CD4-positive, alpha-beta T cell treated with Interleukin-6 for 4 hours (primary cell): ENCODE measurements around the gene C13orf42.
A peak's percentile ranks its signal among the peaks of the same experiment; 100 is the strongest.

ENCODE experiments used
- DNase-seq: peaks from one replicate; pipeline ENCODE4 v3.0.0-alpha.2; 2020; ENCODE audit warnings: mixed read lengths

C13orf42 gene

GRCh38 chr13:51111174-51111573, at the start of gene C13orf42:
Gene C13orf42, minus strand, starts transcription at chr13:51111274. Its CDS starts 65 bp downstream, at chr13:51111209.
- no peak for DNase-seq

- no peak for DNase-seq
Observed at GRCh38 chr13:51158880-51159518, 47.9 kb upstream of the C13orf42 start.

GRCh38 chr13:51158365-51158764, 47.3 kb upstream of the C13orf42 start:
- DNase-seq = no peak

- DNase-seq = no peak
Observed at GRCh38 chr13:51156648-51157047, 45.6 kb upstream of the C13orf42 start.

- no peak for DNase-seq
Observed at GRCh38 chr13:51155776-51156515, 44.9 kb upstream of the C13orf42 start.

- no peak for DNase-seq
Observed at GRCh38 chr13:51155161-51155560, 44.1 kb upstream of the C13orf42 start.

GRCh38 chr13:51154029-51154555, 43.0 kb upstream of the C13orf42 start:
- DNase-seq = no peak

- DNase-seq = no peak
Observed at GRCh38 chr13:51153527-51153926, 42.5 kb upstream of the C13orf42 start.

GRCh38 chr13:51152701-51153100, 41.6 kb upstream of the C13orf42 start:
- DNase-seq = no peak

GRCh38 chr13:51151463-51151862, 40.4 kb upstream of the C13orf42 start:
- DNase-seq = no peak

GRCh38 chr13:51148952-51149573, 38.0 kb upstream of the C13orf42 start:
- DNase-seq = no peak

GRCh38 chr13:51148223-51148951, 37.3 kb upstream of the C13orf42 start:
- no peak for DNase-seq

GRCh38 chr13:51147732-51148131, 36.7 kb upstream of the C13orf42 start:
- DNase-seq = no peak

- DNase-seq = no peak
Observed at GRCh38 chr13:51146667-51147066, 35.6 kb upstream of the C13orf42 start.

- no peak for DNase-seq
Observed at GRCh38 chr13:51137250-51137649, 26.2 kb upstream of the C13orf42 start.

- DNase-seq = no peak
Observed at GRCh38 chr13:51136276-51136980, 25.4 kb upstream of the C13orf42 start.

GRCh38 chr13:51134763-51135365, 23.8 kb upstream of the C13orf42 start:
- DNase-seq = no peak

- no peak for DNase-seq
Observed at GRCh38 chr13:51130348-51130747, 19.3 kb upstream of the C13orf42 start.

GRCh38 chr13:51125495-51126226, 14.6 kb upstream of the C13orf42 start:
- DNase-seq = peak; percentile 31

- DNase-seq = no peak
Observed at GRCh38 chr13:51122868-51123566, 11.9 kb upstream of the C13orf42 start.

GRCh38 chr13:51120873-51121272, 9.8 kb upstream of the C13orf42 start:
- DNase-seq = peak; percentile 14
